Coronary artery (tissue), 2 donors: ENCODE measurements around the gene ITPKC.

ENCODE experiments used
- DNase-seq: peaks from one replicate; pipeline ENCODE4 v3.0.0-alpha.2; 2017; ENCODE audit warnings: low spot score
- H3K27ac ChIP-seq, 2 donors: fragments of 200-600 bp; sonication (generic); one replicate each; pipeline ENCODE4 v1.5.1; 2016 to 2019
- H3K4me3 ChIP-seq: fragments of 200-600 bp; sonication (generic); 2 replicates; pipeline ENCODE4 v1.5.1; 2016; ENCODE audit warnings: mild to moderate bottlenecking, moderate library complexity
- CTCF ChIP-seq: fragments of 200-600 bp; sonication (generic); IDR thresholded peaks from one replicate; pipeline ENCODE4 v1.5.1; 2019; ENCODE audit warnings: antibody characterized with exemption

Gene ITPKC

GRCh38 chr19:40714441-40715299 is 2.2 kb upstream of the ITPKC start:
- peak overlapping the region; percentile 94 for H3K4me3 ChIP-seq
- no peak for TF ChIP-seq CTCF
- DNase-seq: peak; percentile 95
- H3K27ac ChIP-seq: peak overlapping the region; percentile 94 to 98

- Histone ChIP-seq H3K27ac (peak overlapping the region; percentile 94 to 98), H3K4me3 (peak overlapping the region; percentile 94)
- DNase-seq: no peak
- TF ChIP-seq CTCF: no peak
These were observed 856 bp upstream of the ITPKC start for GRCh38 chr19:40716031-40716481.

- H3K4me3 ChIP-seq: peak overlapping the region; percentile 94
- TF ChIP-seq CTCF: no peak
- peak overlapping the region; percentile 94 to 98 for H3K27ac ChIP-seq
- DNase-seq: no peak
These were observed 490 bp downstream of the ITPKC start for GRCh38 chr19:40717325-40717879.

GRCh38 chr19:40717880-40718773 is 1.2 kb downstream of the ITPKC start:
- no peak for DNase-seq
- Histone ChIP-seq H3K27ac (peak overlapping the region; percentile 94 to 98), H3K4me3 (peak overlapping the region; percentile 94)
- TF ChIP-seq CTCF: no peak

- Histone ChIP-seq H3K4me3 (peak overlapping the region; percentile 94), H3K27ac (peak overlapping the region; percentile 94 to 98)
- TF ChIP-seq CTCF: no peak
- DNase-seq: peak; percentile 88
These were observed 2.0 kb downstream of the ITPKC start for GRCh38 chr19:40718774-40719391.

- TF ChIP-seq CTCF: no peak
- H3K27ac ChIP-seq: peak overlapping the region; percentile 94 to 98
- peak overlapping the region; percentile 94 for H3K4me3 ChIP-seq
- DNase-seq: no peak
These were observed 2.5 kb downstream of the ITPKC start for GRCh38 chr19:40719414-40719894.
